WERI-Rb-1 (cell line): ENCODE measurements around the gene MACIR.

Experiments
- DNase-seq: peaks from one replicate; pipeline ENCODE4 v3.0.0-alpha.2; 2020
- H3K27ac ChIP-seq: fragments of 250-450 bp; sonication (Bioruptor Pico); 2 replicates; pipeline ENCODE4 v1.5.1; 2020; ENCODE audit warnings: mild to moderate bottlenecking, moderate library complexity
- H3K27me3 ChIP-seq: fragments of 250-450 bp; sonication (Bioruptor Pico); 2 replicates; pipeline ENCODE4 v1.5.1; 2021; ENCODE audit warnings: mild to moderate bottlenecking, low read depth, moderate library complexity; ENCODE audit not compliant: insufficient read depth, severe bottlenecking
- H3K36me3 ChIP-seq: fragments of 250-450 bp; sonication (Bioruptor Pico); 2 replicates; pipeline ENCODE4 v1.5.1; 2020; ENCODE audit warnings: mild to moderate bottlenecking, moderate library complexity
- H3K4me3 ChIP-seq: 2 replicates; pipeline ENCODE4 v1.5.1; 2011; ENCODE audit warnings: low read depth, mild to moderate bottlenecking, control low read depth, low read length
- H3K9me3 ChIP-seq: fragments of 250-450 bp; sonication (Bioruptor Pico); 2 replicates; pipeline ENCODE4 v1.5.1; 2021; ENCODE audit warnings: mild to moderate bottlenecking, moderate library complexity; ENCODE audit not compliant: severe bottlenecking
- CTCF ChIP-seq: IDR thresholded peaks from 2 replicates; pipeline ENCODE4 v1.5.1; 2011; ENCODE audit warnings: low read depth, mild to moderate bottlenecking, control low read depth, inconsistent platforms, low read length

The MACIR gene, protein sequence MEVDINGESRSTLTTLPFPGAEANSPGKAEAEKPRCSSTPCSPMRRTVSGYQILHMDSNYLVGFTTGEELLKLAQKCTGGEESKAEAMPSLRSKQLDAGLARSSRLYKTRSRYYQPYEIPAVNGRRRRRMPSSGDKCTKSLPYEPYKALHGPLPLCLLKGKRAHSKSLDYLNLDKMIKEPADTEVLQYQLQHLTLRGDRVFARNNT

GRCh38 chr5:103258368-103258956, at the start of gene MACIR:
MACIR (plus strand) TSS chr5:103258763; CDS start chr5:103275920, 17,157 bp downstream.
- Histone ChIP-seq H3K9me3 (no peaks in the 10 kb centered on the region), H3K27ac (peak within 1 kb of the TSS; percentile 76), H3K36me3 (no peaks in the 10 kb centered on the region), H3K27me3 (no peaks in the 10 kb centered on the region), H3K4me3 (peak within 1 kb of the TSS; percentile 76)
- DNase-seq, result peak; percentile 98
- TF ChIP-seq CTCF, result no peak

DNA sequence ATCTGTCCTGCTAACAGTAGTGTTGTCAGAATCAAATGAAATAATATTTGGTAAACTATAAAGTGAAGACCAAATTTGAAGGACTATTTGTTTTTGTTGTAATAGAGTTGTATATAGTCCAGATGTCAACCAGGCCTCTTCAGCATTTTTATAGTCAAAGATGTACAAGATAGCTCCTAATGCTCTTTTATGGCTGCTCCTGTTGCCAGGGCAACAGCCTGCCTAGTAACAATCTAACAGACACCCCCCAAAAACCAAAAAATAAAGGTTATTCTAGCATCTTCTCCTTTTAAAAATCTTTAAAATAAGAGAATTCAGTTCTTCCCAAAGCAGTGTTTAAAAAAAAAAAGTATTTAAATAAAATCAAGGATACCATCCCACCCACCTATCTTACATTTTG, 49.5 kb upstream of the MACIR start:
- DNase-seq, result no peak
- H3K9me3 ChIP-seq, result no peaks in the 10 kb centered on the region
- no peaks in the 10 kb centered on the region for H3K36me3 ChIP-seq
- no peaks in the 10 kb centered on the region for H3K27me3 ChIP-seq
- no peak for TF ChIP-seq CTCF
- H3K27ac ChIP-seq, result no peak overlapping the region
- no peak overlapping the region for H3K4me3 ChIP-seq

- no peaks in the 10 kb centered on the region for H3K27me3 ChIP-seq
- H3K9me3 ChIP-seq, result no peaks in the 10 kb centered on the region
- no peak for TF ChIP-seq CTCF
- H3K36me3 ChIP-seq, result no peaks in the 10 kb centered on the region
- H3K27ac ChIP-seq, result no peak overlapping the region
- no peak overlapping the region for H3K4me3 ChIP-seq
- DNase-seq, result no peak
Observed at GRCh38 chr5:103210952-103211351, 47.6 kb upstream of the MACIR start.

DNA sequence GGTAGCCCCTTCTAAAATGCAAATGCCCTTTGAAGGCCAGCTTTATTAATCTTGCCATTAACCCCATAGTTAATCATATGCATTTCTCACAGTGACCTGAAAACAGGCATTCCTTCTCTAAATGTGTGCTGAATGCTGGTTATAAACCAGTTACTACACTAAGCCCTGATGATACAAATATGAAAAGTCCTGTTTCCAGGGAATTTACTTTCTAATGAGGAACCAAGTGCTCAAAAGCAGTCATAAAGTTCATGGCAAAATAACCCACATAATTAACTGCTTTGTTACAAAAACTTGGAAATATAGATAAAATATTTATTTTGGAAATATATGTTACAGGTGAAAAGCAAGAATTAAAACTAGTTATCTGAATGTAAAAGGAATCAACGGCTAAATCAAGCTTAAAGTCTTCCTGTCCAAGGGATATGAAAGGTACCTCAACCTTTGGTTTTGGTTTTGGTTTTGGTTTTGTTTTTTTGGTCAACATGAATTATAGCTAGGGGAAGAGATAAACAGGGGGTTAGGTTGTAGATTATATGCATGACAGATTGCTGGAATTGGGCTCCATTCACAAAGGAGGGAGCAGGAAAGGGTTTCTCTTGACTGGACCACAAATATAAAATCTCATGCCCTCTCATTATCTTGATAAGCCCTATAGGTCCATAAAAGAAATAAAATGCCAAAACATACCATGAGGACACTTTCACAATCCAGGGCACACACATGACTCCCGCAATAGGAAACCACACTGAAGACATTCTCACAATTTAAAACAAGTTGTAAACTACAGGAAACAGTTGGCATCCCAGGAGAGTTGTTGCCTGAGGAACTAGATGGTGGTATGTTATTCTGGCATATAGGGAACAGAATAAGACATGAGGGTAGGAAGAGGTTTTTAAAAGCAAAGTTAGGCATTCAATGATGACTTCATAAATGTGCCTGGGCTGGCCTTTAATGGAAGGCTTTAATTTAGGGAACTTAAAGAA, 46.7 kb upstream of the MACIR start:
- no peak for TF ChIP-seq CTCF
- no peaks in the 10 kb centered on the region for H3K36me3 ChIP-seq

DNA sequence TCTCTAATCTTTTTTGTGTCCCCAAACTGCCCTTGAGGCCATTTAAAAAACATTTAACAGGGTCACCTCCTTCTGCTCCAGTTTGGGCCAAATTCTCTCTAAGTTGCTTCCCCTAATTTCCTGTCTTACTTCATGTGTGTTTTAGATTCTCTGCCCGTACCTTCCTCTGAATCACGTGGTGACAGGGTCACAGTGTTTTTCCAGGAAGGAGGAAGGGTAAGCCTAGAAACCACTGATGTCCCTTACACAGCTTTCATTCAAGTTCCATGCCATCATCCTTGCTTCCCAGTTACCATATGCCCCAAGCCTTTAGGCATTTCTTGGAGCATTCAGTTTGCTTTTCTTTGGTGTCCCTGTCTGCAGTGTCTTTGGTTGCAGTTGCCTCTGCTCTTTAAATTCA, 42.4 kb upstream of the MACIR start:
- Histone ChIP-seq H3K27me3 (no peaks in the 10 kb centered on the region), H3K9me3 (peaks cover 3% of the 10 kb centered on the region), H3K36me3 (no peaks in the 10 kb centered on the region), H3K27ac (no peak overlapping the region), H3K4me3 (no peak overlapping the region)
- no peak for DNase-seq
- TF ChIP-seq CTCF, result no peak

More for the DNA sequence above, 46.7 kb upstream of the MACIR start:
- H3K27me3 ChIP-seq, result no peaks in the 10 kb centered on the region
- H3K9me3 ChIP-seq, result no peaks in the 10 kb centered on the region
- H3K4me3 ChIP-seq, result no peak overlapping the region
- DNase-seq, result no peak
- no peak overlapping the region for H3K27ac ChIP-seq
